GM10266 (cell line): ENCODE results near the gene POU5F1.
"Not testable (repeated sequence)": the region's sequence is repeated elsewhere in the genome, so short reads cannot be mapped to it uniquely, and the experiment has no call there.

ENCODE experiments used
- DNase-seq: peaks from one replicate; pipeline ENCODE4 v3.0.0; 2012; ENCODE audit errors: extremely low spot score
- TF ChIP-seq, protein P1 (sequence below): IDR thresholded peaks from 2 replicates; pipeline ENCODE4 v1.5.1; 2012; ENCODE audit warnings: mild to moderate bottlenecking, low read depth; ENCODE audit not compliant: control insufficient read depth, insufficient read depth; ENCODE audit errors: missing control alignments

The POU5F1 gene

DNA sequence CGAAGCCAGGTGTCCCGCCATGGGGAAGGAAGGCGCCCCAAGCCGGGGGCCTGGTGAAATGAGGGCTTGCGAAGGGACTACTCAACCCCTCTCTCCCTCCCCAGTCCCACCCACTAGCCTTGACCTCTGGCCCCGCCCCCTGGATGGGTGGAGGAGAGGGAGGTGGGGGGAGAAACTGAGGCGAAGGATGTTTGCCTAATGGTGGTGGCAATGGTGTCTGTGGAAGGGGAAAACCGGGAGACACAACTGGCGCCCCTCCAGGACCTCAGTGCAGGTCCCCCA lies at the start of gene POU5F1:
Gene POU5F1 (minus strand): TSS at position 83 of the 282 bp plus-strand sequence. CDS start 62 bp downstream, at position 21.
- no peak for DNase-seq
- TF ChIP-seq, protein P1, sequence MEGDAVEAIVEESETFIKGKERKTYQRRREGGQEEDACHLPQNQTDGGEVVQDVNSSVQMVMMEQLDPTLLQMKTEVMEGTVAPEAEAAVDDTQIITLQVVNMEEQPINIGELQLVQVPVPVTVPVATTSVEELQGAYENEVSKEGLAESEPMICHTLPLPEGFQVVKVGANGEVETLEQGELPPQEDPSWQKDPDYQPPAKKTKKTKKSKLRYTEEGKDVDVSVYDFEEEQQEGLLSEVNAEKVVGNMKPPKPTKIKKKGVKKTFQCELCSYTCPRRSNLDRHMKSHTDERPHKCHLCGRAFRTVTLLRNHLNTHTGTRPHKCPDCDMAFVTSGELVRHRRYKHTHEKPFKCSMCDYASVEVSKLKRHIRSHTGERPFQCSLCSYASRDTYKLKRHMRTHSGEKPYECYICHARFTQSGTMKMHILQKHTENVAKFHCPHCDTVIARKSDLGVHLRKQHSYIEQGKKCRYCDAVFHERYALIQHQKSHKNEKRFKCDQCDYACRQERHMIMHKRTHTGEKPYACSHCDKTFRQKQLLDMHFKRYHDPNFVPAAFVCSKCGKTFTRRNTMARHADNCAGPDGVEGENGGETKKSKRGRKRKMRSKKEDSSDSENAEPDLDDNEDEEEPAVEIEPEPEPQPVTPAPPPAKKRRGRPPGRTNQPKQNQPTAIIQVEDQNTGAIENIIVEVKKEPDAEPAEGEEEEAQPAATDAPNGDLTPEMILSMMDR, result no peak

DNA sequence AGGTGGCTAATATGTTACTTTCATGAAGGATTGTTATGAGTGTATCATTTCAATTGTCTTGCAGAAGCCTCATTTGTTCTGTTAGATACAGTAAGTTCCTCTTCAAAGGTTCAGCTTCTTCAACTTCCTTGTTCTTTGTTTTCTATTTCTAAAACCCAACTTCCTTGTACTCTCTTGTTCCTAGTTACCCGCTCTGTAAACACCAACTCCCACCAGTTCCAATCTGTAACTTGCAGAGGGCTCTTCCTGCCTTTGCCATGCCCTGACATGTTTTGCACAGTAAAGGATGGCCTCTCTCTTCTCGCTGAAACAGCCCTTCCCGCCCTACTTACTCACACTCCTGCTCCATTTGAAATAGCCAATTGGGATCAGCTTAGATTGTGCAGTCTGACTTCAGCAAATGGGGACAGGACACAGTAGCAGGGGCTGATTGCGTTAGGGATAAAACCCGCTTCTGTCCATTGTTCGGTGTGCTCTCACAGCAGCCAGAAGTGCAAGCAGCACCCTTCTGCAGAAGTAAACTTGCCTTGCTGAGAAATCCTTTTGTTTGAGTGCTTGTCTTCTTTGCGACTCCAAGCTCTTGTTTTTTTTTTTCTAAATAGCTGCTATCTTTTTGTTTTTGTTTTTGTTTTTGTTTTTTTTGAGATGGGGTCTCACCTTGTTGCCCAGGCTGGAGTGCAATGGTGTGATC lies 45.9 kb upstream of the POU5F1 start:
- no peak for DNase-seq
- TF ChIP-seq, protein P1, result no peak

DNA sequence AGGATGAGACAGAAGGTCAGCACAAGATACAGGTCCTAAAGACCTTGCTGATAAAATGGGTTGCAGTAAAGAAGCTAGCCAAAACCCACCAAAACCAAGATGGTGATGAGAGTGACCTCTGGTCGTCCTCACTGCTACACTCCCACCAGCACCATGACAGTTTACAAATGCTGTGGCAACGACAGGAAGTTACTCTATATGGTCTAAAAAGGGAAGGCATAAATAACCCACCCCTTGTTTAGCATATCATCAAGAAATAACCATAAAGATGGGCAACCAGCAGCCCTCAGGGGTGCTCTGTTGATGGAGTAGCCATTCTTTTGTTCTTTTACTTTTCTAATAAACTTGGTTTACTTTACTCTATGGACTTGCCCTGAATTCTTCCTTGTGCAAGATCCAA lies 44.7 kb upstream of the POU5F1 start:
- DNase-seq, result not testable (repeated sequence)

DNA sequence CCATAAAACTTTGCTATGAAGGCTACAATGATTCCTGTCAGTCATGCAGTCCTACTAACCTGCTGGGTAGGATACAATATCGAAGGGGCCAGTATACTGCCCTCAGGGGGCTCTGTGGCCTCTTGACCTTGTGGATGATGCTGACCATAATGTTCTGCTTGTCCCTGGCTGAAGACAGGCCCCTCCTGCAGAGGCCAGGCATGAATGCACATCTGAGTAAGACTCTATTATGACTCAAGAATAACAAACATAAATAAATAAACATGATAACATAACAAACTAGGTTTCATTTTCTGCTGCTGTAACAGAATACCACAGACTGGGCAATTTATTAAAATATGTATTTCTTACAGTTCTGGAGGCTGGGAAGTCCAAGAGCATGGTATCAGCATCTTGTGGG lies 44.0 kb upstream of the POU5F1 start:
- TF ChIP-seq, protein P1, result no peak
- no peak for DNase-seq

DNA sequence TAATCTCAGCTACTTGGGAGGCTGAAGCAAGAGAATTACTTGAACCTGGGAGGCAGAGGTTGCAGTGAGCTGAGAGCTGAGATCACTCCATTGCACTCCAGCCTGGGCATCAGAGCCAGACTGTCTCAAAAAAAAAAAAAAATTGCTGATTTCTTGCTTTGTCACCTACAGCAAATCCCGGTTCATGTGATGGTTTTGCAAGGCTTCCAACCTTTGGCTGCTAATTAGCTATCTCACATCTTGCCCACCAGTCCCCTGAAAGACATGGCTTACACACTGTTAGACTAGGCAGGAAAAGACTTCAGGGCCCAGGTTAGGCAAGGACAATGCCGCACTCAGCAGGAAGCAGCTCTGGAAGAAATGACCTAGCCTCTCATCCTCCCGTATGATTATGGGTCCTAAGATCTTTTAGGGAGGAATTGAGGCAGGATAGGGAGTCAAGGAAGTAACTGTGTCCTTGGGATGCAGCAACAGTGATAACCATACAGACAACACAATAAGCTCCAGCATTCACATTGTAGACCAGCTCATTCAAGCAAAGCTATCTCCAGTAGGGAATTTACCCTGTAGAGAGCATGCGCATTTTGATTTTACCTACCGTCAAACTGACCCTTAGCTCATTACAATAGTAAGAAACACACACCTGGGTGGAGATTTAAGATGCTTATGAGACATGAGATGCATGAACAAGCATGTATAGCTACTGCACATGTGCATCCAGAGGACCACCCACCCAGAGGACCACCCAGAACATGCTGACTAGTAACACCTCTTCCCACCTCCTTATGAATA lies 40.5 kb upstream of the POU5F1 start:
- TF ChIP-seq, protein P1, result no peak
- DNase-seq, result no peak

DNA sequence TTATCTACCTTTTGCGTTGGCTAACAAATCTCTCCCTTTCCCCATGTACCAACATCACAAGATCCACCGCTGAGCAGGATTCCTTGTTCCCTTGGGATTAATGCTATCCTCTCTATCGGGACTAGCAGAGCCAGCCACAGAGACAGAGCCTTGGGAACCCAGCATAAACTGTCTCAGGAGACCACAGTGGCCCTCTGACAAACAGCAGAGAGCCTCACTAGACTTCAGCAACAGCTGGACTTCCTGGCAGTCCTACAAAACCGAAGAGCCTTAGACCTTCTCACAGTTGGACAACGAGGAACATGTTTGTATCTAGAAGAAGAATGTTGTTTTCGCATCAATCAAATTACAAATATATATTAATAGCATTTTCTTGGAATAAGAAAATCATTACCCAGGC lies 39.6 kb upstream of the POU5F1 start:
- TF ChIP-seq, protein P1, result no peak
- no peak for DNase-seq

DNA sequence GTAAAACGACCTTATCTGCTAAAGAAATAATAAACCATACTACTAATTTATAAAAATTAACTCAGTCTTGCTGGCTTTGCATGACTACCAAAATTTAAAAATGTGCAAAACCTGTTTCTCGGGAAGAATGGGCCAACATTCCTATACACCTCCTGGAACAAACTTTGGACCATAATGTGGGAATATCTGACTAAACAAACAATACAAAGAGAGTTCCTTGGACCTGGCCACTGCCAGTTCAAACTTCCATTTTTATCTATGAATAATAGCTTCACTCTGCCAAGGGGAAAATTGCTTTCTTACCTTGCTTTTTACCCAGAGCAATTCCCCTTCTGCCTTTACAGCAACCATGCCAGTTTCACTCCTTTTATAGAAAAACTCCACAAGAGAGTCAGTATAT lies 38.7 kb upstream of the POU5F1 start:
- TF ChIP-seq, protein P1, result no peak
- no peak for DNase-seq

DNA sequence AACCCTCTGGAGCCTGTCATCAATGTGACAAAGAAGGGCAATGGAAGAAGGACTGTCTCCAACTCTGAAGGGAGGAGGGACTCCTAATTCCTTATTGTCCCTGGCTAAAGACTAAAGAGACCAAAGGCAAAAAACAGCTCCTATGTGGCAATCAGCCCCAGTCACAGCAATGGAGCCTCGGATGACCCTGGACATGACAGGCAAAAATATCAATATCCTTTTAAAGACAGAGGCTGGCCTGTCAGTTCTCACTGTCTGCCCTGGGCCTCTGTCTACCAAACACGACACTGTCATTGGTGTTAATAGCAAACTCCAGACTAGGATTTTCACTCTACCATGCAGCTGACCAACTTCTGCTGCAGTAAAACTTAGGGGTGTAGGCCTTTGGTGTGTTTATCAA lies 38.0 kb upstream of the POU5F1 start:
- DNase-seq, result no peak
- TF ChIP-seq, protein P1, result no peak
